DMS153 (cell line): ENCODE data around the gene MYOZ1.
"Not testable (repeated sequence)": the region's sequence is repeated elsewhere in the genome, so short reads cannot be mapped to it uniquely, and the experiment has no call there.

Experiments
- DNase-seq: peaks from one replicate; lab custom pipeline; 2025; lab: John Stamatoyannopoulos, UW

Gene MYOZ1

GRCh38 chr10:73641328-73642060 is at the start of gene MYOZ1:
Gene MYOZ1, minus strand, starts transcription at chr10:73641474. Its CDS starts 1,457 bp downstream, at chr10:73640017.
- no peak for DNase-seq

GRCh38 chr10:73690755-73691154 is 49.5 kb upstream of the MYOZ1 start:
- DNase-seq = not testable (repeated sequence)

GRCh38 chr10:73689596-73689995 is 48.3 kb upstream of the MYOZ1 start:
- DNase-seq = not testable (repeated sequence)

GRCh38 chr10:73687641-73688040 is 46.4 kb upstream of the MYOZ1 start:
- DNase-seq = not testable (repeated sequence)

GRCh38 chr10:73674546-73674945 is 33.3 kb upstream of the MYOZ1 start:
- not testable (repeated sequence) for DNase-seq

- not testable (repeated sequence) for DNase-seq
Observed at GRCh38 chr10:73668378-73668777, 27.1 kb upstream of the MYOZ1 start.

- DNase-seq = not testable (repeated sequence)
Observed at GRCh38 chr10:73666153-73666809, 25.0 kb upstream of the MYOZ1 start.

- DNase-seq = not testable (repeated sequence)
Observed at GRCh38 chr10:73665581-73665980, 24.3 kb upstream of the MYOZ1 start.

GRCh38 chr10:73664156-73665040 is 23.1 kb upstream of the MYOZ1 start:
- not testable (repeated sequence) for DNase-seq

- not testable (repeated sequence) for DNase-seq
Observed at GRCh38 chr10:73663621-73664020, 22.3 kb upstream of the MYOZ1 start.

GRCh38 chr10:73662705-73663104 is 21.4 kb upstream of the MYOZ1 start:
- DNase-seq = not testable (repeated sequence)

- no peak for DNase-seq
Observed at GRCh38 chr10:73655990-73656298, 14.7 kb upstream of the MYOZ1 start, which contains the start of gene SYNPO2L. Gene SYNPO2L, minus strand, starts transcription at chr10:73656029. Its CDS starts 107 bp downstream, at chr10:73655922.

GRCh38 chr10:73655257-73655989 is 14.1 kb upstream of the MYOZ1 start:
- DNase-seq = no peak

- DNase-seq = no peak
Observed at GRCh38 chr10:73653701-73654100, 12.4 kb upstream of the MYOZ1 start.

GRCh38 chr10:73653195-73653594 is 11.9 kb upstream of the MYOZ1 start:
- no peak for DNase-seq

- no peak for DNase-seq
Observed at GRCh38 chr10:73650537-73651331, 9.5 kb upstream of the MYOZ1 start.

GRCh38 chr10:73649876-73650536 is 8.7 kb upstream of the MYOZ1 start:
- no peak for DNase-seq

- DNase-seq = no peak
Observed at GRCh38 chr10:73648975-73649829, 7.9 kb upstream of the MYOZ1 start.

- DNase-seq = no peak
Observed at GRCh38 chr10:73647875-73648651, 6.8 kb upstream of the MYOZ1 start.
